H1 (cell line): Measurements from ENCODE around the gene TSSK6. TPM values are rescaled to one million over a fixed set of nuclear protein-coding genes. Genes with fewer than 3 reads are reported as not detected.

Source experiments
- CTCF ChIA-PET: fragments of 300-600 bp; sonication (Branson Sonifier 250); formaldehyde crosslinking; loops from one replicate; lab custom pipeline; 2021; ENCODE audit not compliant: partially characterized antibody; lab: Charles Lee
- POLR2A ChIA-PET: fragments of 300-600 bp; sonication (Branson Sonifier 250); formaldehyde crosslinking; loops from one replicate; lab custom pipeline; 2021; ENCODE audit warnings: inconsistent platforms; ENCODE audit not compliant: partially characterized antibody; lab: Charles Lee
- DNase-seq, 2 experiments: peaks; one replicate each; pipeline versions ENCODE4 v3.0.0 to v3.0.0-alpha.2; 2010 to 2022; ENCODE audit warnings: low spot score in 2 of 2, low read depth in 1 of 2, mixed read lengths in 1 of 2
- FAIRE-seq: peaks from 2 replicates; lab custom pipeline; 2011; peaks lifted over from hg19 to GRCh38; lab: Jason Lieb, UNC
- H2AFZ ChIP-seq: 2 replicates; pipeline ENCODE4 v1.8.1; 2012; ENCODE audit warnings: low read length, inconsistent platforms
- H2AK5ac ChIP-seq: 2 replicates; pipeline ENCODE4 v1.6.1; 2013; ENCODE audit warnings: low read depth, low read length
- H2BK120ac ChIP-seq: replicated peaks from 2 replicates; pipeline ENCODE3; 2013; ENCODE audit warnings: low read depth, low read length, inconsistent platforms
- H2BK12ac ChIP-seq: 2 replicates; pipeline ENCODE4 v1.6.1; 2013; ENCODE audit warnings: low read depth, low read length
- H2BK15ac ChIP-seq: 2 replicates; pipeline ENCODE4 v1.6.1; 2013; ENCODE audit warnings: low read length
- H2BK20ac ChIP-seq: 2 replicates; pipeline ENCODE4 v1.6.1; 2013; ENCODE audit warnings: low read length
- H2BK5ac ChIP-seq: 2 replicates; pipeline ENCODE4 v1.6.1; 2013; ENCODE audit warnings: low read depth, low read length
- H3K14ac ChIP-seq: 2 replicates; pipeline ENCODE4 v1.6.1; 2013; ENCODE audit warnings: inconsistent platforms; ENCODE audit not compliant: insufficient read length
- H3K18ac ChIP-seq: 2 replicates; pipeline ENCODE4 v1.6.1; 2013; ENCODE audit warnings: low read length; ENCODE audit errors: extremely low read depth
- H3K23ac ChIP-seq: 2 replicates; pipeline ENCODE4 v1.6.1; 2013; ENCODE audit warnings: inconsistent platforms; ENCODE audit not compliant: insufficient read length
- H3K23me2 ChIP-seq: 2 replicates; pipeline ENCODE4 v1.6.1; 2013; ENCODE audit warnings: low read depth, low read length
- H3K27ac ChIP-seq: 2 replicates; pipeline ENCODE4 v1.6.1; 2011; ENCODE audit warnings: low read depth, low read length, inconsistent platforms
- H3K27me3 ChIP-seq, 4 experiments: replicated peaks in 1 of 4; 1 replicate in 1 of 4; 2 replicates in 3 of 4; pipeline versions ENCODE4 v1.6.1 to v1.8.1; 2011 to 2013; ENCODE audit warnings: low read length in 3 of 4, mild to moderate bottlenecking in 3 of 4, inconsistent platforms in 2 of 4, mixed read lengths in 2 of 4, moderate library complexity in 1 of 4; ENCODE audit not compliant: control insufficient read depth in 3 of 4, insufficient read depth in 3 of 4; ENCODE audit errors: extremely low read depth in 1 of 4
- H3K36me3 ChIP-seq, 4 experiments: 2 replicates each; pipeline versions ENCODE4 v1.6.1 to v1.8.1; 2011 to 2013; ENCODE audit warnings: mild to moderate bottlenecking in 4 of 4, low read length in 3 of 4, moderate library complexity in 2 of 4, control low read depth in 1 of 4, inconsistent platforms in 1 of 4; ENCODE audit not compliant: insufficient read depth in 4 of 4, control insufficient read depth in 2 of 4
- H3K4ac ChIP-seq: replicated peaks from 2 replicates; pipeline ENCODE3; 2013; ENCODE audit warnings: low read length, low read depth, mixed read lengths, inconsistent platforms; ENCODE audit not compliant: insufficient read length
- H3K4me1 ChIP-seq, 4 experiments: replicated peaks in 1 of 4; 1 replicate in 1 of 4; 2 replicates in 3 of 4; pipeline versions ENCODE4 v1.6.1 to v1.8.1; 2011 to 2013; ENCODE audit warnings: low read length in 3 of 4, inconsistent platforms in 2 of 4, mixed read lengths in 1 of 4; ENCODE audit not compliant: insufficient read depth in 4 of 4, control insufficient read depth in 3 of 4
- H3K4me2 ChIP-seq, 2 experiments: 2 replicates each; pipeline versions ENCODE4 v1.6.1 to v1.8.1; 2011 to 2013; ENCODE audit warnings: low read depth in 2 of 2, low read length in 2 of 2, control low read depth in 1 of 2, inconsistent platforms in 1 of 2, mild to moderate bottlenecking in 1 of 2; ENCODE audit not compliant: insufficient read depth in 1 of 2
- H3K4me3 ChIP-seq, 4 experiments: fragments of 200-600, 300-600 bp in 1 of 4; sonication (generic), shearing (Covaris generic), sonication (Bioruptor Twin) in 1 of 4; 2 replicates each; pipeline versions ENCODE4 v1.5.1 to v1.8.1; 2011 to 2016; ENCODE audit warnings: low read length in 4 of 4, low read depth in 3 of 4, control low read depth in 2 of 4, inconsistent platforms in 2 of 4, mild to moderate bottlenecking in 2 of 4, mixed read lengths in 1 of 4, moderate library complexity in 1 of 4; ENCODE audit not compliant: insufficient read depth in 2 of 4; ENCODE audit errors: extremely low read depth in 1 of 4
- H3K56ac ChIP-seq: replicated peaks from 2 replicates; pipeline ENCODE3; 2013; ENCODE audit warnings: low read depth, mild to moderate bottlenecking, mixed read lengths, low read length, inconsistent platforms; ENCODE audit not compliant: insufficient read length
- H3K79me1 ChIP-seq: 2 replicates; pipeline ENCODE4 v1.6.1; 2013; ENCODE audit warnings: low read depth, low read length, control low read depth
- H3K79me2 ChIP-seq, 2 experiments: 2 replicates each; pipeline versions ENCODE4 v1.6.1 to v1.8.1; 2012 to 2013; ENCODE audit warnings: low read length in 2 of 2, mild to moderate bottlenecking in 2 of 2, inconsistent platforms in 1 of 2; ENCODE audit not compliant: insufficient read depth in 2 of 2, control insufficient read depth in 1 of 2
- H3K9ac ChIP-seq, 4 experiments: replicated peaks in 1 of 4; 1 replicate in 1 of 4; 2 replicates in 3 of 4; pipeline versions ENCODE4 v1.6.1 to v1.8.1; 2011 to 2013; ENCODE audit warnings: low read depth in 3 of 4, low read length in 3 of 4, control low read depth in 2 of 4, mild to moderate bottlenecking in 2 of 4, moderate library complexity in 2 of 4, inconsistent platforms in 1 of 4; ENCODE audit errors: extremely low read depth in 1 of 4
- H3K9me3 ChIP-seq, 2 experiments: 2 replicates each; pipeline versions ENCODE4 v1.6.1 to v1.8.1; 2012 to 2013; ENCODE audit warnings: mild to moderate bottlenecking in 2 of 2, moderate library complexity in 2 of 2, control low read depth in 1 of 2, inconsistent platforms in 1 of 2, low read depth in 1 of 2, low read length in 1 of 2, mixed read lengths in 1 of 2; ENCODE audit not compliant: insufficient read depth in 2 of 2
- H4K20me1 ChIP-seq, 2 experiments: replicated peaks in 1 of 2; 2 replicates each; pipeline versions ENCODE3 to v1.8.1; 2011 to 2013; ENCODE audit warnings: inconsistent platforms in 2 of 2, low read length in 2 of 2, mild to moderate bottlenecking in 1 of 2; ENCODE audit not compliant: insufficient read depth in 2 of 2, control insufficient read depth in 1 of 2
- H4K5ac ChIP-seq: 2 replicates; pipeline ENCODE4 v1.6.1; 2013; ENCODE audit warnings: low read length, low read depth, mixed read lengths, inconsistent platforms; ENCODE audit not compliant: insufficient read length
- H4K8ac ChIP-seq: 2 replicates; pipeline ENCODE4 v1.8.0; 2013; ENCODE audit warnings: mild to moderate bottlenecking, moderate library complexity, low read length, inconsistent platforms; ENCODE audit not compliant: insufficient read depth; ENCODE audit errors: extremely low read depth
- H4K91ac ChIP-seq: replicated peaks from 2 replicates; pipeline ENCODE3; 2013; ENCODE audit warnings: low read length, mixed read lengths, inconsistent platforms; ENCODE audit not compliant: insufficient read length
- BCL11A ChIP-seq, 2 experiments: IDR thresholded peaks; one replicate each; pipeline ENCODE4 v1.6.1; 2011; ENCODE audit warnings: low read depth in 2 of 2, low read length in 2 of 2, mild to moderate bottlenecking in 2 of 2
- CEBPB ChIP-seq: IDR thresholded peaks from 2 replicates; pipeline ENCODE4 v1.6.1; 2012; ENCODE audit warnings: low read depth, low read length
- CTBP2 ChIP-seq: IDR thresholded peaks from 2 replicates; pipeline ENCODE4 v1.7.0; 2011; ENCODE audit warnings: borderline replicate concordance, mild to moderate bottlenecking, moderate library complexity, mixed read lengths, low read length; ENCODE audit not compliant: insufficient read depth, insufficient read length
- E2F6 ChIP-seq: IDR thresholded peaks from 2 replicates; pipeline ENCODE4 v1.6.1; 2012; ENCODE audit warnings: inconsistent platforms
- EP300 ChIP-seq, 2 experiments: IDR thresholded peaks; 1 replicate in 1 of 2; 2 replicates in 1 of 2; pipeline ENCODE4 v1.6.1; 2011 to 2012; ENCODE audit warnings: low read depth in 2 of 2, low read length in 2 of 2, mild to moderate bottlenecking in 2 of 2, borderline replicate concordance in 1 of 2, inconsistent platforms in 1 of 2, moderate library complexity in 1 of 2
- EZH2 ChIP-seq: fragments of 200-600 bp; sonication (generic); IDR thresholded peaks from 2 replicates; pipeline ENCODE4 v1.7.1; 2012; ENCODE audit warnings: low read depth, mild to moderate bottlenecking, moderate library complexity, low read length, inconsistent platforms; ENCODE audit not compliant: severe bottlenecking
- POU5F1 ChIP-seq: IDR thresholded peaks from 2 replicates; pipeline ENCODE4 v1.6.1; 2011; ENCODE audit warnings: low read depth, mild to moderate bottlenecking, low read length, moderate library complexity
- RBBP5 ChIP-seq: IDR thresholded peaks from 2 replicates; pipeline ENCODE4 v1.7.1; 2012; ENCODE audit warnings: low read depth, mild to moderate bottlenecking, inconsistent platforms, low read length, moderate library complexity, borderline replicate concordance
- RFX5 ChIP-seq: IDR thresholded peaks from 2 replicates; pipeline ENCODE4 v1.6.1; 2011; ENCODE audit warnings: low read depth, low read length, improper control_type of control experiment, borderline replicate concordance
- SIX5 ChIP-seq: IDR thresholded peaks from 2 replicates; pipeline ENCODE4 v1.6.1; 2011; ENCODE audit warnings: mild to moderate bottlenecking, low read depth, low read length
- SRF ChIP-seq: IDR thresholded peaks from 2 replicates; pipeline ENCODE4 v1.6.1; 2011; ENCODE audit warnings: mild to moderate bottlenecking, low read depth, low read length, moderate library complexity
- WGBS, 2 experiments: shearing (Covaris generic) in 1 of 2; methylation state at CpG; one replicate each; pipeline versions ENCODE4 v1.1.6 to v1.1.7; 2013 to 2015; ENCODE audit warnings: low lambda C conversion rate in 2 of 2, mixed read lengths in 2 of 2, inconsistent platforms in 1 of 2, low coverage in 1 of 2, missing lambda C conversion rate in 1 of 2; ENCODE audit not compliant: insufficient replicate concordance in 2 of 2, insufficient coverage in 1 of 2, insufficient read length in 1 of 2; ENCODE audit errors: extremely low coverage in 1 of 2, missing lambda C conversion rate in 1 of 2; 5-methylcytosine and 5-hydroxymethylcytosine counted together
- polyA plus RNA-seq, 7 experiments: library from polyadenylated mRNA; depleted of rRNA in 3 of 7; stranded (reverse) in 5 of 7; unstranded in 2 of 7; fragments of >200 nt in 5 of 7; fragments of 200-250 nt in 2 of 7; gene quantifications; 1 replicate in 5 of 7; 2 replicates in 1 of 7; 4 replicates in 1 of 7; pipeline versions ENCODE4 v1.2.1 to v1.2.3, GENCODE V29; 2011 to 2013; ENCODE audit warnings: missing spikeins in 2 of 7, mixed read lengths in 2 of 7
- total RNA-seq: library from RNA; stranded (reverse); fragmentation: NEBNext Ultra II Directional; extraction: Animal tissue kit (Norgen Biotek cat#: 25700); gene quantifications from 2 replicates; pipeline ENCODE4 v1.2.1, GENCODE V29; 2021

Gene TSSK6
- total and polyA plus RNA-seq, 2 of the 8 experiments (the other 6 are each of a cell fraction or from before 2014, with no cell fraction given), result 3.6 to 7.8 TPM

DNA sequence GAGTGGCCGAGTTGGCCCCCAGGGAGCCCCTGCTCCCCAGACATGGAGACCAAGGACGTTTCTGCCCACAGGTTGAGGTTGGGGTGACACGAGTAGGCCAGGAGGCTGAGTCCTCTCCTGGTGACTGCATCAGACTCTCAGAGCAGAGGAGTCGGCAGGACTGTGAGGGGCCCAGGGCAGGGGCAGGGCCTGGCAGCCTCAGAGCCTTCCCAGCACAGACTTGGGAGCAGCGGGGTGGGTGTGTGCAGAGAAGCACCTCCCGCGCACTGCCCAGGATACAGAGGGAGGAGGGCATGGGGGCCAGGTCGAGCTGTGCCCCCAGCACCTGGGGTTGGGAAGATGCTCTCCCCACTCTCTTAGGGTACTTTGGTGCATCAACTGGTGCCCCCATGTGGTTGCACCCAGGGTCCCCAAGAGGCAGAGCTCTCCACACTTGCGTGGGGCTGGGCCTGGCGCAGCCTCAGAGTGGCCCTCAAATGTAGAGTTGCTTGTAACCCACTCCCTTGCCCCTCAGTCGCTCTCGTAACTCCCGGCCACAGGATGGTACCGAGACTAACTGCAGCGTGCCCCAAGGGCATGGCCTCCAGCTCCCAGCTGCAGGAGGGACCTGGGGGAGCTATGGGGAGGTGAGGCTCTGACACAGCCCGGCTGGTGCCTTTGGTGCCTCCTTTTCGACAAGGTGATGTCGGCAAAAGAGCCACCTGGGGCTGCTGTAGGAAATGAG is 15.9 kb downstream of the TSSK6 start:
- Histone ChIP-seq H4K8ac (no peak overlapping the region), H3K56ac (no peak overlapping the region), H3K36me3 (peaks cover 29 to 65% (median 55%) of the 10 kb centered on the region in 4 experiments), H2BK5ac (no peak overlapping the region), H2BK15ac (no peak overlapping the region), H3K4me1 (no peaks in the 10 kb centered on the region), H2BK12ac (no peak overlapping the region), H3K4me2 (no peak overlapping the region), H3K14ac (no peak overlapping the region), H3K27ac (no peak overlapping the region), H3K9me3 (no peaks in the 10 kb centered on the region), H3K23ac (no peak overlapping the region), H3K23me2 (peaks cover 2% of the 10 kb centered on the region; the same call in 1 of the 2 replicates), H2BK120ac (no peak overlapping the region), H2BK20ac (no peak overlapping the region), H3K79me2 (peaks cover 0 to 7% of the 10 kb centered on the region in 2 experiments; a peak in 1 of 4 replicates), H3K4me3 (no peak overlapping the region), H3K27me3 (no peaks in the 10 kb centered on the region), H2AK5ac (no peak overlapping the region), H3K18ac (no peak overlapping the region), H4K20me1 (peaks cover 5 to 22% of the 10 kb centered on the region in 2 experiments), H4K5ac (no peak overlapping the region), H4K91ac (no peak overlapping the region), H2AFZ (no peak overlapping the region), H3K4ac (no peak overlapping the region), H3K79me1 (peaks cover 4% of the 10 kb centered on the region), H3K9ac (no peak overlapping the region)
- no peak for FAIRE-seq
- ChIA-PET CTCF (interaction anchor here (1.0 kb wide), 2 partner anchors 9 to 132 kb away, joined by 3 to 4 read pairs; no protein-coding TSS in a partner anchor), POLR2A (interaction anchor here (1.0 to 1.3 kb wide), 2 partner anchors 11 to 15 kb away, joined by 3 to 5 read pairs; no protein-coding TSS in a partner anchor)
- whole genome bisulfite sequencing, 2 experiments, result 92% methylated on average over 18 of the region's 18 CpGs; no CpG with 5 or more reads in 1 of the 2 experiments
- no peak for DNase-seq
- TF ChIP-seq CEBPB, result no peak
- TF ChIP-seq SRF, result no peak
- no peak for TF ChIP-seq SIX5
- TF ChIP-seq POU5F1, result no peak
- no peak for TF ChIP-seq RFX5
- no peak for TF ChIP-seq EP300 (IDR thresholded peaks at IDR 0.05; ENCODE audit: borderline replicate concordance in 1 of 2, low read depth in 2 of 2, low read length in 2 of 2)
- no peak for TF ChIP-seq CTBP2
- no peak for TF ChIP-seq E2F6
- no peak for TF ChIP-seq EZH2
- TF ChIP-seq BCL11A (IDR thresholded peaks at IDR 0.05; ENCODE audit: low read depth in 2 of 2, low read length in 2 of 2), result no peak
- no peak for TF ChIP-seq RBBP5
